Measurements from ENCODE around the gene GNAS-AS1.
"Not testable (repeated sequence)": the region's sequence is repeated elsewhere in the genome, so short reads cannot be mapped to it uniquely, and the experiment has no call there.

Gene GNAS-AS1

GRCh38 chr20:58828136-58828535, 22.6 kb downstream of the GNAS-AS1 start:
- POLR2A ChIA-PET = no interaction called here
- no peak for DNase-seq (ENCODE audit: extremely low spot score)
- no peak for TF ChIP-seq SP1 (IDR thresholded peaks at IDR 0.05)
- no peak for TF ChIP-seq ZNF384 (IDR thresholded peaks at IDR 0.05)
- CTCF ChIA-PET = no interaction called here

DNA sequence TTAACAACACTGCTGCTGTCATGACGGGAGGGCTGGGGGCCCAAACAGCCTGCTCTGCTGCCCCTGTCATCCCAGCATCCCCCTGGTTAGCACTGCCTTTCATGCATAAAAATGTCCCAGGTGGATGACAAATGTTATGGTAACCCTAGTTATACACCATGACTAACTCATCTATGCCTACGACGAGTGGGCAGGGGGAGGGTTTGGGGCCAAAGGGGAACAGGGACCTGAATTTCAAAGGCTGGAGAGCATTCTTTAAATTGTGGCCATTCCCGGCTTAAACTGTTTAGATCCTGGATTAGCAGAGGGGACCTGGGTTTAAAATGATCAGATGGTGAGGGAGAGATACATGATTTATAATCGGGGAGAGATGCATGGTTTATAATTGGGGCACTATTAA, 24.4 kb downstream of the GNAS-AS1 start:
- POLR2A ChIA-PET = no interaction called here
- CTCF ChIA-PET = no interaction called here
- DNase-seq (ENCODE audit: extremely low spot score) = no peak
- TF ChIP-seq ZNF384 (IDR thresholded peaks at IDR 0.05) (no peak), ELF4 (IDR thresholded peaks at IDR 0.05) (no peak), CTBP1 (IDR thresholded peaks at IDR 0.05; ENCODE audit: borderline replicate concordance) (no peak)

GRCh38 chr20:58825450-58825849, 25.3 kb downstream of the GNAS-AS1 start:
- ChIA-PET POLR2A (no interaction called here), CTCF (no interaction called here)
- DNase-seq (ENCODE audit: extremely low spot score) = no peak
- no peak for TF ChIP-seq SUZ12 (IDR thresholded peaks at IDR 0.05)
- no peak for TF ChIP-seq ELF4 (IDR thresholded peaks at IDR 0.05)
- TF ChIP-seq FOXM1 (IDR thresholded peaks at IDR 0.05; ENCODE audit: borderline replicate concordance) = no peak
- no peak for TF ChIP-seq TARDBP (IDR thresholded peaks at IDR 0.05)
- no peak for TF ChIP-seq BHLHE40 (IDR thresholded peaks at IDR 0.05; ENCODE audit: borderline replicate concordance)
- TF ChIP-seq ZNF384 (IDR thresholded peaks at IDR 0.05) = no peak
- no peak for TF ChIP-seq LEF1 (IDR thresholded peaks at IDR 0.05; ENCODE audit: borderline replicate concordance)
- TF ChIP-seq SP1 (IDR thresholded peaks at IDR 0.05) = no peak
- TF ChIP-seq FOXK2 (IDR thresholded peaks at IDR 0.05) = no peak

DNA sequence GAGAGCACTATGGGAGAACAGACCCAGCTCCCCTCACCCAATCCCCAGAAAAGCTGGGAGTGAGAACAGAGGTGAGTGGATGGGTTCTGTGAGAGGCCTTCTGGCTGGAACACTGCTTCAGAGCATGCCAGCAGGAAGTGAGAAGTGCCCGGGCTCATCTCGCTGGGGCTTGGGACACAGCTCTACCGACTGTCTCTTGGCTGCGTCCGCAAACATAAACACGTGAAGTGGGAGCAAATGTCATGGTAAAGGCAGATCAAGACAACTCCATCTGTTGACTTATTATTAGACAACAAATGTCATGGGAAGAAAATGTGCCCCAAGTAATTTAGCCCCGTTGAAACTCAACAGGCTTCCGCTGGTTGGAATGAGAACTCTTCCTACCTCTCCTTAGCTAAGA, 25.9 kb downstream of the GNAS-AS1 start:
- TF ChIP-seq L3MBTL2 (conservative IDR thresholded peaks at IDR 0.05) (no peak), NFRKB (IDR thresholded peaks at IDR 0.05) (no peak), LEF1 (IDR thresholded peaks at IDR 0.05; ENCODE audit: borderline replicate concordance) (no peak), FOXK2 (IDR thresholded peaks at IDR 0.05) (no peak), HDGF (IDR thresholded peaks at IDR 0.05; ENCODE audit: borderline replicate concordance) (no peak), FOXM1 (IDR thresholded peaks at IDR 0.05; ENCODE audit: borderline replicate concordance) (no peak), SP1 (IDR thresholded peaks at IDR 0.05) (no peak), BHLHE40 (IDR thresholded peaks at IDR 0.05; ENCODE audit: borderline replicate concordance) (no peak), ZNF384 (IDR thresholded peaks at IDR 0.05) (no peak), ARNT (IDR thresholded peaks at IDR 0.05) (no peak), ELF4 (IDR thresholded peaks at IDR 0.05) (no peak), TARDBP (IDR thresholded peaks at IDR 0.05) (no peak), FOXA1 (IDR thresholded peaks at IDR 0.05) (no peak), CTBP1 (IDR thresholded peaks at IDR 0.05; ENCODE audit: borderline replicate concordance) (no peak), PKNOX1 (IDR thresholded peaks at IDR 0.05) (no peak), SUZ12 (IDR thresholded peaks at IDR 0.05) (no peak)
- POLR2A ChIA-PET = no interaction called here
- DNase-seq (ENCODE audit: extremely low spot score) = no peak
- CTCF ChIA-PET = no interaction called here

GRCh38 chr20:58822748-58823730, 27.7 kb downstream of the GNAS-AS1 start:
- no peak for DNase-seq (ENCODE audit: extremely low spot score)
- TF ChIP-seq NFRKB (IDR thresholded peaks at IDR 0.05) (no peak), ELF4 (IDR thresholded peaks at IDR 0.05) (no peak), SP1 (IDR thresholded peaks at IDR 0.05) (no peak), ZNF384 (IDR thresholded peaks at IDR 0.05) (no peak), SUZ12 (IDR thresholded peaks at IDR 0.05) (no peak), BHLHE40 (IDR thresholded peaks at IDR 0.05; ENCODE audit: borderline replicate concordance) (no peak), FOXM1 (IDR thresholded peaks at IDR 0.05; ENCODE audit: borderline replicate concordance) (no peak), PKNOX1 (IDR thresholded peaks at IDR 0.05) (no peak), TARDBP (IDR thresholded peaks at IDR 0.05) (no peak), HDGF (IDR thresholded peaks at IDR 0.05; ENCODE audit: borderline replicate concordance) (no peak)
- POLR2A ChIA-PET = no interaction called here
- CTCF ChIA-PET = no interaction called here

- no peak for DNase-seq (ENCODE audit: extremely low spot score)
- CTCF ChIA-PET = no interaction called here
- POLR2A ChIA-PET = no interaction called here
Observed at GRCh38 chr20:58822149-58822548, 28.6 kb downstream of the GNAS-AS1 start.

GRCh38 chr20:58820515-58820914, 30.2 kb downstream of the GNAS-AS1 start:
- POLR2A ChIA-PET; DNase-seq (ENCODE audit: extremely low spot score): not testable (repeated sequence)
- CTCF ChIA-PET = interaction anchor here (0.6 kb wide), 1 partner anchor 586 kb away, joined by 4 read pairs; no protein-coding TSS in a partner anchor

More at GRCh38 chr20:58822149-58822548, 28.6 kb downstream of the GNAS-AS1 start:
- TF ChIP-seq L3MBTL2 (conservative IDR thresholded peaks at IDR 0.05) (no peak), ZNF384 (IDR thresholded peaks at IDR 0.05) (no peak), FOXM1 (IDR thresholded peaks at IDR 0.05; ENCODE audit: borderline replicate concordance) (no peak), ARNT (IDR thresholded peaks at IDR 0.05) (no peak), NFRKB (IDR thresholded peaks at IDR 0.05) (no peak), PKNOX1 (IDR thresholded peaks at IDR 0.05) (peak; percentile 24), HDGF (IDR thresholded peaks at IDR 0.05; ENCODE audit: borderline replicate concordance) (no peak), FOXK2 (IDR thresholded peaks at IDR 0.05) (no peak)
